ENCODE results near the gene GPR150. TPM values are rescaled to one million over a fixed set of nuclear protein-coding genes. Genes with fewer than 3 reads are reported as not detected.

The GPR150 gene
- total and polyA plus RNA-seq, 2 of the 4 experiments (the other 2 are of a cell fraction): under 0.01 to 0.10 TPM

- H2AK5ac ChIP-seq (ENCODE audit: low read depth, low read length): no peak overlapping the region
- H3K36me3 ChIP-seq (ENCODE audit: control insufficient read depth, insufficient read depth, low read length): no peaks in the 10 kb centered on the region
- intact Hi-C loops (cut with micrococcal nuclease): no loop called here
- no peak overlapping the region for H3K14ac ChIP-seq (replicated peaks; ENCODE audit: low read depth, low read length)
- CTCF ChIA-PET: interaction anchor here (1.1 kb wide), 1 partner anchor 178 kb away, joined by 3 read pairs; no protein-coding TSS in a partner anchor
- POLR2A ChIA-PET (ENCODE audit: unreplicated experiment): no interaction called here
- H3K4me3 ChIP-seq (ENCODE audit: insufficient read depth, low read depth, low read length): no peak overlapping the region
- no peaks in the 10 kb centered on the region for H4K20me1 ChIP-seq (ENCODE audit: insufficient read depth, low read length)
- H2BK5ac ChIP-seq (ENCODE audit: low read depth, low read length, poor library complexity, severe bottlenecking): no peak overlapping the region
- DNase-seq: peak; percentile 54
- H2AFZ ChIP-seq (replicated peaks; ENCODE audit: low read length, poor library complexity): no peak overlapping the region
- ATAC-seq (ENCODE audit: low read depth): no peak
- no peak overlapping the region for H3K23ac ChIP-seq (ENCODE audit: low read depth, low read length)
- H4K8ac ChIP-seq (ENCODE audit: low read depth in 2 of 2, low read length in 2 of 2): no peak overlapping the region
- no peak overlapping the region for H3K27ac ChIP-seq (ENCODE audit: insufficient read depth, low read length)
- H2BK120ac ChIP-seq (ENCODE audit: low read depth, low read length): no peak overlapping the region
- TF ChIP-seq MAZ (IDR thresholded peaks at IDR 0.05; ENCODE audit: borderline replicate concordance, low read depth, low read length): no peak
- no peak for TF ChIP-seq MAFK (IDR thresholded peaks at IDR 0.05; ENCODE audit: low read depth, low read length)
- TF ChIP-seq ELK1 (IDR thresholded peaks at IDR 0.05; ENCODE audit: borderline replicate concordance, low read depth, low read length): no peak
- TF ChIP-seq CEBPB (IDR thresholded peaks at IDR 0.05; ENCODE audit: low read depth, low read length): no peak
- no peak for TF ChIP-seq POLR2A (IDR thresholded peaks at IDR 0.05; ENCODE audit: low read depth, low read length)
- TF ChIP-seq NFE2L2 (IDR thresholded peaks at IDR 0.05; ENCODE audit: low read depth, low read length): no peak
- TF ChIP-seq, protein P1, sequence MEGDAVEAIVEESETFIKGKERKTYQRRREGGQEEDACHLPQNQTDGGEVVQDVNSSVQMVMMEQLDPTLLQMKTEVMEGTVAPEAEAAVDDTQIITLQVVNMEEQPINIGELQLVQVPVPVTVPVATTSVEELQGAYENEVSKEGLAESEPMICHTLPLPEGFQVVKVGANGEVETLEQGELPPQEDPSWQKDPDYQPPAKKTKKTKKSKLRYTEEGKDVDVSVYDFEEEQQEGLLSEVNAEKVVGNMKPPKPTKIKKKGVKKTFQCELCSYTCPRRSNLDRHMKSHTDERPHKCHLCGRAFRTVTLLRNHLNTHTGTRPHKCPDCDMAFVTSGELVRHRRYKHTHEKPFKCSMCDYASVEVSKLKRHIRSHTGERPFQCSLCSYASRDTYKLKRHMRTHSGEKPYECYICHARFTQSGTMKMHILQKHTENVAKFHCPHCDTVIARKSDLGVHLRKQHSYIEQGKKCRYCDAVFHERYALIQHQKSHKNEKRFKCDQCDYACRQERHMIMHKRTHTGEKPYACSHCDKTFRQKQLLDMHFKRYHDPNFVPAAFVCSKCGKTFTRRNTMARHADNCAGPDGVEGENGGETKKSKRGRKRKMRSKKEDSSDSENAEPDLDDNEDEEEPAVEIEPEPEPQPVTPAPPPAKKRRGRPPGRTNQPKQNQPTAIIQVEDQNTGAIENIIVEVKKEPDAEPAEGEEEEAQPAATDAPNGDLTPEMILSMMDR (conservative IDR thresholded peaks at IDR 0.05; ENCODE audit: low read depth, low read length): no peak
- TF ChIP-seq CHD1 (IDR thresholded peaks at IDR 0.05; ENCODE audit: low read depth, low read length): no peak
- no peak for TF ChIP-seq BHLHE40 (IDR thresholded peaks at IDR 0.05; ENCODE audit: low read depth, low read length)
- TF ChIP-seq FOS (IDR thresholded peaks at IDR 0.05; ENCODE audit: low read depth, low read length): no peak
- TF ChIP-seq MXI1 (IDR thresholded peaks at IDR 0.05; ENCODE audit: borderline replicate concordance, low read depth, low read length): no peak
- TF ChIP-seq RCOR1 (IDR thresholded peaks at IDR 0.05; ENCODE audit: insufficient replicate concordance, low read length): no peak
- TF ChIP-seq RAD21 (IDR thresholded peaks at IDR 0.05; ENCODE audit: low read length): no peak
- TF ChIP-seq RFX5 (IDR thresholded peaks at IDR 0.05; ENCODE audit: low read depth, low read length): no peak
- no peak for TF ChIP-seq USF2 (IDR thresholded peaks at IDR 0.05; ENCODE audit: low read depth, low read length)
- no peak for TF ChIP-seq SMC3 (IDR thresholded peaks at IDR 0.05; ENCODE audit: low read depth, low read length)
- H3K9ac ChIP-seq (ENCODE audit: low read depth, low read length): no peak overlapping the region
- H4K91ac ChIP-seq (ENCODE audit: insufficient read depth, low read depth, low read length): no peak overlapping the region
- no peak overlapping the region for H3K4me2 ChIP-seq (ENCODE audit: low read depth, low read length)
- peaks cover 0 to 7% of the 10 kb centered on the region in 2 experiments; a peak in 1 of 4 replicates for H3K79me1 ChIP-seq (ENCODE audit: low read depth in 1 of 2, low read length in 2 of 2)
- no peaks in the 10 kb centered on the region for H3K9me3 ChIP-seq (ENCODE audit: control insufficient read depth, insufficient read depth, low read length)
- H3K4me1 ChIP-seq (ENCODE audit: control insufficient read depth, insufficient read depth, low read length): peaks cover 17% of the 10 kb centered on the region
- H2BK20ac ChIP-seq (ENCODE audit: low read depth, low read length): no peak overlapping the region
- H3K4ac ChIP-seq (ENCODE audit: low read depth, low read length): no peak overlapping the region
- H2BK15ac ChIP-seq (ENCODE audit: low read depth, low read length): no peak overlapping the region
- peaks cover 4% of the 10 kb centered on the region for H3K9me1 ChIP-seq (ENCODE audit: insufficient read depth, low read length)
- dilution Hi-C loops (cut with HindIII; ENCODE audit: low sequenced_read_pairs, unreplicated experiment): no loop called here
- H3K27me3 ChIP-seq (ENCODE audit: control insufficient read depth, insufficient read depth, low read length): no peaks in the 10 kb centered on the region
- no peak overlapping the region for H4K5ac ChIP-seq (ENCODE audit: low read depth, low read length)
- no TSS peak for BruUV-seq (replicated peaks)
- H3K56ac ChIP-seq (ENCODE audit: extremely low read depth, insufficient read depth, low read length): no peak overlapping the region
- no peak overlapping the region for H3K18ac ChIP-seq (ENCODE audit: low read depth, low read length)
- in situ Hi-C loops (cut with MboI; ENCODE audit: low sequenced_read_pairs): loop anchor here (5.0 to 10.0 kb wide), 2 partner anchors 64 to 177 kb away; partner anchors contain the start of gene RHOBTB3
- H2AK9ac ChIP-seq (replicated peaks; ENCODE audit: low read depth, low read length, poor library complexity): no peak overlapping the region
Observed at GRCh38 chr5:95668216-95668615, 48.3 kb downstream of the GPR150 start.

Data from IMR-90 (cell line).